Calu3 (cell line): ENCODE results near the gene SKAP1. TPM values are rescaled to one million over a fixed set of nuclear protein-coding genes. Genes with fewer than 3 reads are reported as not detected.

Experiments used
- BruUV-seq: library from RNA; stranded (reverse); fragments of 400-500 nt; replicated peaks from 2 replicates; lab custom pipeline; 2021; lab: Mats Ljungman, UMichigan
- CTCF ChIA-PET: fragments of 300-600 bp; sonication (Branson Sonifier 250); formaldehyde crosslinking; loops from one replicate; lab custom pipeline; 2022; ENCODE audit warnings: antibody characterized with exemption; lab: Charles Lee
- DNase-seq: peaks from one replicate; pipeline ENCODE4 v3.0.0; 2022
- H3K27ac Mint-ChIP-seq: one replicate; pipeline ENCODE4 v1.8.0; 2022; ENCODE audit warnings: mixed read lengths; ENCODE audit not compliant: unreplicated experiment
- H3K27me3 Mint-ChIP-seq: one replicate; pipeline ENCODE4 v1.8.0; 2022; ENCODE audit warnings: mixed read lengths; ENCODE audit not compliant: unreplicated experiment
- H3K36me3 Mint-ChIP-seq: one replicate; pipeline ENCODE4 v1.8.0; 2022; ENCODE audit warnings: mild to moderate bottlenecking, moderate library complexity, mixed read lengths; ENCODE audit not compliant: insufficient read depth, unreplicated experiment
- H3K4me1 Mint-ChIP-seq: one replicate; pipeline ENCODE4 v1.8.0; 2022; ENCODE audit warnings: mild to moderate bottlenecking, low read depth, mixed read lengths; ENCODE audit not compliant: unreplicated experiment
- H3K4me3 Mint-ChIP-seq: one replicate; pipeline ENCODE4 v1.8.0; 2022; ENCODE audit warnings: mild to moderate bottlenecking, low read depth, moderate library complexity, mixed read lengths; ENCODE audit not compliant: unreplicated experiment
- H3K9me3 Mint-ChIP-seq: one replicate; pipeline ENCODE4 v1.8.0; 2022; ENCODE audit warnings: low read depth, mixed read lengths; ENCODE audit not compliant: unreplicated experiment
- CTCF ChIP-seq: fragments of 200-600 bp; IDR thresholded peaks from one replicate; pipeline ENCODE4 v1.8.0; 2022; ENCODE audit warnings: antibody characterized with exemption; ENCODE audit not compliant: unreplicated experiment
- intact Hi-C: fragments of 100-400 bp; cut with micrococcal nuclease; formaldehyde crosslinking; loops from one replicate; pipeline ENCODE4 v1.10.0; 2022; ENCODE audit not compliant: unreplicated experiment
- total RNA-seq: library from RNA; stranded (reverse); gene quantifications from 2 replicates; pipeline ENCODE4 v1.2.3, GENCODE V29; 2022

SKAP1 gene
- total RNA-seq, 1 experiment from 2014 or later, result 4.4 TPM

- no peak for TF ChIP-seq CTCF
- H3K9me3 Mint-ChIP-seq, result no peaks in the 10 kb centered on the region
These were observed 37.2 kb downstream of the SKAP1 start for GRCh38 chr17:48392857-48393256.

DNA sequence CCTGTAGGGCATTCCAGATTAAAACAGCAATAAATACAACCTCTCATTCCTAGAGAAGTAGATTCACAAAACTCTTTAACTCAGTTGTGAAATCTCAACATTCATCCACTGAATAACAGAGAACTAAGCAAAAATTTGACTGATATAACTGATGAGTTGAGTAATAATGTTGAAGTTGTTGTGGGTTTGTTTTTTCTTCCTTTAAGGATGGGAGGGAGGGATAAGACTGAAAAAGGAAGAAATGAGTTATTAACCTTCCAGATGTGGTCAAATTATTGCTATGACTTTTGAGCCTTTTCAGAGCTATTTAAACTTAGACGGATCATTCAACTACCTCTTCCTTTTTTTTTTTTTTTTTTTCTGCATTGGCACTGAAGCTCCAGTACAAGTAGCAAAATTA lies 38.6 kb downstream of the SKAP1 start:
- CTCF ChIA-PET, result interaction anchor here (0.7 kb wide), 1 partner anchor 575 kb away, joined by 6 read pairs; no protein-coding TSS in a partner anchor
- intact Hi-C loops, result no loop called here
- Mint-ChIP-seq H3K4me1 (no peaks in the 10 kb centered on the region), H3K4me3 (no peak overlapping the region), H3K27ac (no peak overlapping the region), H3K27me3 (no peaks in the 10 kb centered on the region), H3K9me3 (no peaks in the 10 kb centered on the region), H3K36me3 (no peaks in the 10 kb centered on the region)
- TF ChIP-seq CTCF, result no peak
- BruUV-seq, result no TSS peak
- DNase-seq, result no peak

More at GRCh38 chr17:48392857-48393256, 37.2 kb downstream of the SKAP1 start:
- DNase-seq, result no peak
- no TSS peak for BruUV-seq
- no peaks in the 10 kb centered on the region for H3K27me3 Mint-ChIP-seq
- H3K4me3 Mint-ChIP-seq, result no peak overlapping the region
- no peak overlapping the region for H3K27ac Mint-ChIP-seq
- CTCF ChIA-PET, result interaction anchor here (0.5 to 0.7 kb wide), 2 partner anchors 284 to 1486 kb away, joined by 3 to 5 read pairs; no protein-coding TSS in a partner anchor
- H3K4me1 Mint-ChIP-seq, result no peaks in the 10 kb centered on the region
- H3K36me3 Mint-ChIP-seq, result no peaks in the 10 kb centered on the region
- intact Hi-C loops, result no loop called here

DNA sequence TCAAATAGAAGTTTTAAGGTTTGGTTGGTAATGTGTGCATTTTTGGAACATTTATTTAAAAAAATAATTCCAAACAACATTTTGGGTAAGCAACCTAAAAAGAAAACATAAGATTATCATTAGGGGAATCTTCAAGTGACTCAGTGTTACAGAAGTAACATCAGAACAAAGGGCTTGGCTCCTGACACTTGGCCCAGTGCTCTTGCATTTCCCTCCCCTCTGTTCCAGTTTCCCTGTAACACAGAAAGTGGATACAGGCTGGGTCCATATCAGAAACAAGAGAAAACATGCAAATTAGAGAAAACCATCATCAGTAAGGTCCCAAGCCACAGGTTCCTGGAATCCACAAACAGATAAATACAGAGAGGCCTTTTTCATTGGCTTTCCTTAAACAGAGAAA lies 40.1 kb downstream of the SKAP1 start:
- no peak for DNase-seq
- BruUV-seq, result no TSS peak

DNA sequence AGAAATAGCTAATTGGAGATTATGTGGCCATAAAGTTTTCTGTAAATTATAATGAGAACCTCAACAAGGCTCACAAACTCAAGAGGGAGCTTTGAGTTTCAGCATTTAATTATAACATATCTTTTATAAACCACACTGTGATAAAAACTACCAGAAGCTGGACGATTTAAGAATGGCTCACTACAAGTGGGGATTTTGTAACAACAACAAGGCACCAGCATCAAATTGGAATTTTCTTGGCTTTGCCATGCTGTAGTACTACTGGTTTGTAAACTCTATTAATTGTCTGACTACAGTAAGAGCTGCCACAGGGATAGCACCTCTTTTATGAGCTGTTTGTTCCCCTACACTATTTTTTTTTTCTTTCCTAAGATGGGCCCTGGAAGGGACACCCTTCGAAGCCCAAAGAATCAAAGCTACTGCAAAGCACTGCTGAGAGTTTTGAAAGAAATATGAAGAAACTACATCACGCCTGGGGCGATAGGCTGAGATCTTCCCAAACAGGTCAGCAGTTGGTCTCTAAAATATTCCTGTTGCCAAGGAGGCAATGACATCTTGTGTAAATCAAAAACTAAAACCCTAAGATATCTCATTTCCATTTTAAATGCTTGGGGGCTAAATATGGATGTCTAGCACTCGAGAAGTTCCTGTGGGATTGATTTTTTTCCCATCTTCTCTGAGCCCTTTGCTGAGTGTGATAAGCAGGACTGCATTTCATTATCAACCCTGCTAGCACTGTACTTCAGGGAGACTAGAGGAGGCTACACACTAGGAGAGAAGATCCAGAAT lies 40.9 kb downstream of the SKAP1 start:
- BruUV-seq, result no TSS peak
- no peak for DNase-seq
- intact Hi-C loops, result no loop called here
- H3K27ac Mint-ChIP-seq, result no peak overlapping the region
- no peaks in the 10 kb centered on the region for H3K36me3 Mint-ChIP-seq
- CTCF ChIA-PET, result interaction anchor here (0.7 kb wide), 1 partner anchor 9 kb away, joined by 3 read pairs; no protein-coding TSS in a partner anchor
- no peaks in the 10 kb centered on the region for H3K4me1 Mint-ChIP-seq
- H3K4me3 Mint-ChIP-seq, result no peak overlapping the region
- TF ChIP-seq CTCF, result no peak
- peaks cover 21% of the 10 kb centered on the region for H3K27me3 Mint-ChIP-seq
- H3K9me3 Mint-ChIP-seq, result no peaks in the 10 kb centered on the region

More for the DNA sequence above, 40.1 kb downstream of the SKAP1 start:
- Mint-ChIP-seq H3K27ac (no peak overlapping the region), H3K36me3 (no peaks in the 10 kb centered on the region), H3K4me3 (no peak overlapping the region), H3K4me1 (no peaks in the 10 kb centered on the region), H3K9me3 (no peaks in the 10 kb centered on the region), H3K27me3 (peaks cover 13% of the 10 kb centered on the region)
- intact Hi-C loops, result no loop called here
- CTCF ChIA-PET, result interaction anchor here (0.6 kb wide), 2 partner anchors 85 to 132 kb away, joined by 3 to 5 read pairs; no protein-coding TSS in a partner anchor
- TF ChIP-seq CTCF, result no peak
